Right ventricle myocardium superior (tissue), 1 donor: Measurements from ENCODE around the gene CRHR1. TPM values are rescaled to one million over a fixed set of nuclear protein-coding genes. Genes with fewer than 3 reads are reported as not detected.
A peak's percentile ranks its signal among the peaks of the same experiment; 100 is the strongest.
"Not testable (repeated sequence)": the region's sequence is repeated elsewhere in the genome, so short reads cannot be mapped to it uniquely, and the experiment has no call there.

Experiments
- ATAC-seq: fragments of 200-7000 bp; cut with Tn5 transposase; one replicate; pipeline ENCODE4 v1.9.1; 2020; ENCODE audit warnings: mild to moderate bottlenecking; ENCODE audit not compliant: poor library complexity
- DNase-seq: peaks from one replicate; pipeline ENCODE4 v3.0.0-alpha.2; 2020
- intact Hi-C: fragments of 100-400 bp; cut with DNase I; formaldehyde crosslinking; loops from one replicate; pipeline ENCODE4 v1.11.2; 2022
- long read RNA-seq: library from polyadenylated mRNA; unstranded; transcript quantifications from one replicate; pipeline ENCODE4 v2.0.0, GENCODE V29; 2021
- total RNA-seq: library from RNA; stranded (reverse); fragmentation: NEBNext Ultra II Directional; extraction: Animal tissue kit (Norgen Biotek cat#: 25700); gene quantifications from one replicate; pipeline ENCODE4 v1.2.1, GENCODE V29; 2021
- donor health status: DM: no; HTN: yes; CAD: no; lungs with severe emphysema.

Gene CRHR1
- not detected for total RNA-seq
- long read RNA-seq = 0 reads

- intact Hi-C loops = no loop called here
- ATAC-seq = no peak
- DNase-seq = no peak
These were observed at the start of gene CRHR1 for GRCh38 chr17:45784293-45784740. TSS of gene CRHR1 (plus strand) at chr17:45784320. CDS start at chr17:45784545, 225 bp downstream.

- intact Hi-C loops = no loop called here
- DNase-seq = no peak
- no peak for ATAC-seq
These were observed 49.5 kb upstream of the CRHR1 start for GRCh38 chr17:45734598-45734997.

- intact Hi-C loops = no loop called here
- ATAC-seq (no peak), DNase-seq (no peak)
These were observed 48.6 kb upstream of the CRHR1 start for GRCh38 chr17:45735488-45735887.

- ATAC-seq (no peak), DNase-seq (no peak)
- intact Hi-C loops = no loop called here
These were observed 44.3 kb upstream of the CRHR1 start for GRCh38 chr17:45739786-45740185.

GRCh38 chr17:45740553-45741330 lies 43.4 kb upstream of the CRHR1 start:
- DNase-seq (no peak), ATAC-seq (peak; percentile 71)
- intact Hi-C loops = no loop called here

- intact Hi-C loops = no loop called here
- ATAC-seq (no peak), DNase-seq (no peak)
These were observed 41.9 kb upstream of the CRHR1 start for GRCh38 chr17:45742251-45742650.

- no peak for DNase-seq
These were observed 40.3 kb upstream of the CRHR1 start for GRCh38 chr17:45743626-45744326.

GRCh38 chr17:45744826-45745225 lies 39.3 kb upstream of the CRHR1 start:
- intact Hi-C loops, ATAC-seq, DNase-seq: not testable (repeated sequence)

More at GRCh38 chr17:45743626-45744326, 40.3 kb upstream of the CRHR1 start:
- peak; percentile 66 for ATAC-seq
- intact Hi-C loops = no loop called here

- ATAC-seq (no peak), DNase-seq (no peak)
- intact Hi-C loops = no loop called here
These were observed 38.3 kb upstream of the CRHR1 start for GRCh38 chr17:45745601-45746494.

- ATAC-seq = no peak
- DNase-seq = no peak
- intact Hi-C loops = no loop called here
These were observed 36.2 kb upstream of the CRHR1 start for GRCh38 chr17:45747911-45748310.

- no peak for DNase-seq
- no peak for ATAC-seq
- intact Hi-C loops = no loop called here
These were observed 35.3 kb upstream of the CRHR1 start for GRCh38 chr17:45748731-45749310.

GRCh38 chr17:45749831-45750335 lies 34.2 kb upstream of the CRHR1 start:
- ATAC-seq = no peak
- intact Hi-C loops = no loop called here
- DNase-seq = no peak

- DNase-seq = no peak
- intact Hi-C loops = no loop called here
These were observed 33.2 kb upstream of the CRHR1 start for GRCh38 chr17:45750779-45751440.

GRCh38 chr17:45751466-45751865 lies 32.7 kb upstream of the CRHR1 start:
- ATAC-seq (no peak), DNase-seq (no peak)
- intact Hi-C loops = no loop called here

More at GRCh38 chr17:45750779-45751440, 33.2 kb upstream of the CRHR1 start:
- ATAC-seq = no peak

- no peak for ATAC-seq
- intact Hi-C loops = no loop called here
- DNase-seq = no peak
These were observed 31.9 kb upstream of the CRHR1 start for GRCh38 chr17:45752246-45752645.

- intact Hi-C loops = no loop called here
- ATAC-seq (no peak), DNase-seq (no peak)
These were observed 30.4 kb upstream of the CRHR1 start for GRCh38 chr17:45753645-45754225.

GRCh38 chr17:45755050-45755449 lies 29.1 kb upstream of the CRHR1 start:
- no peak for ATAC-seq
- intact Hi-C loops = no loop called here
- DNase-seq = no peak
